GM04503 (cell line): ENCODE results near the gene CHN2.
A peak's percentile ranks its signal among the peaks of the same experiment; 100 is the strongest.

ENCODE experiments used
- DNase-seq: peaks from one replicate; pipeline ENCODE4 v3.0.0-alpha.2; 2012; ENCODE audit warnings: low read depth

CHN2 gene

GRCh38 chr7:29194594-29195427, at the start of gene CHN2:
Gene CHN2, plus strand, starts transcription at chr7:29194775.
- DNase-seq = no peak

GRCh38 chr7:29145553-29146056, 49.0 kb upstream of the CHN2 start:
- DNase-seq = no peak

- DNase-seq = no peak
Observed at GRCh38 chr7:29146057-29146706, 48.4 kb upstream of the CHN2 start, which contains the start of gene CPVL. Gene CPVL, minus strand, starts transcription at chr7:29146537. Its CDS starts 25,476 bp downstream, at chr7:29121061.

GRCh38 chr7:29146888-29147609, 47.5 kb upstream of the CHN2 start:
- DNase-seq = peak; percentile 20

GRCh38 chr7:29147821-29148220, 46.8 kb upstream of the CHN2 start:
- DNase-seq = no peak

GRCh38 chr7:29149036-29149435, 45.5 kb upstream of the CHN2 start:
- DNase-seq = no peak

GRCh38 chr7:29150856-29151255, 43.7 kb upstream of the CHN2 start:
- no peak for DNase-seq

GRCh38 chr7:29154076-29154475, 40.5 kb upstream of the CHN2 start:
- DNase-seq = no peak

- no peak for DNase-seq
Observed at GRCh38 chr7:29156907-29157452, 37.6 kb upstream of the CHN2 start.

- no peak for DNase-seq
Observed at GRCh38 chr7:29158795-29159423, 35.7 kb upstream of the CHN2 start.

- no peak for DNase-seq
Observed at GRCh38 chr7:29160080-29160479, 34.5 kb upstream of the CHN2 start.

- no peak for DNase-seq
Observed at GRCh38 chr7:29161231-29161630, 33.3 kb upstream of the CHN2 start.

- DNase-seq = no peak
Observed at GRCh38 chr7:29162577-29162976, 32.0 kb upstream of the CHN2 start.

- no peak for DNase-seq
Observed at GRCh38 chr7:29163854-29164253, 30.7 kb upstream of the CHN2 start.

- no peak for DNase-seq
Observed at GRCh38 chr7:29167721-29168120, 26.9 kb upstream of the CHN2 start.

- DNase-seq = no peak
Observed at GRCh38 chr7:29170781-29171180, 23.8 kb upstream of the CHN2 start.

GRCh38 chr7:29173458-29173857, 21.1 kb upstream of the CHN2 start:
- DNase-seq = no peak

GRCh38 chr7:29177963-29178600, 16.5 kb upstream of the CHN2 start:
- DNase-seq = no peak

GRCh38 chr7:29179115-29179514, 15.5 kb upstream of the CHN2 start:
- no peak for DNase-seq

- DNase-seq = no peak
Observed at GRCh38 chr7:29184599-29184998, 10.0 kb upstream of the CHN2 start.

GRCh38 chr7:29185613-29186012, 9.0 kb upstream of the CHN2 start:
- DNase-seq = no peak
